Mesothelial cell of epicardium (in vitro differentiated cells): ENCODE data around the gene TEN1. TPM values are rescaled to one million over a fixed set of nuclear protein-coding genes. Genes with fewer than 3 reads are reported as not detected.
A peak's percentile ranks its signal among the peaks of the same experiment; 100 is the strongest.

Experiments used
- DNase-seq, 2 experiments: peaks; one replicate each; pipeline ENCODE4 v3.0.0; 2021; ENCODE audit warnings: low spot score in 2 of 2; ENCODE audit not compliant: unreplicated experiment in 2 of 2
- H3K27ac Mint-ChIP-seq: 2 replicates; pipeline ENCODE4 v1.8.0; 2021; ENCODE audit warnings: mixed read lengths
- H3K27me3 Mint-ChIP-seq: 2 replicates; pipeline ENCODE4 v1.8.0; 2021; ENCODE audit warnings: low read depth, mixed read lengths
- H3K36me3 Mint-ChIP-seq: 2 replicates; pipeline ENCODE4 v1.8.0; 2021; ENCODE audit warnings: mixed read lengths
- H3K4me1 Mint-ChIP-seq: 2 replicates; pipeline ENCODE4 v1.8.0; 2021; ENCODE audit warnings: mixed read lengths
- H3K4me3 Mint-ChIP-seq: 2 replicates; pipeline ENCODE4 v1.8.0; 2021; ENCODE audit warnings: mild to moderate bottlenecking, moderate library complexity, mixed read lengths
- H3K9me3 Mint-ChIP-seq: 2 replicates; pipeline ENCODE4 v1.8.0; 2021; ENCODE audit warnings: mixed read lengths
- CTCF ChIP-seq: fragments of 200-600 bp; sonication (generic); IDR thresholded peaks from one replicate; pipeline ENCODE4 v1.5.0; 2021; ENCODE audit warnings: antibody characterized with exemption; ENCODE audit not compliant: unreplicated experiment
- total RNA-seq: library from RNA; stranded (reverse); gene quantifications from 3 replicates; pipeline ENCODE4 v1.2.1, GENCODE V29; 2021

Gene TEN1
- total RNA-seq, 1 donor from 2014 or later, result 35.5 TPM

- H3K27ac Mint-ChIP-seq, result peak within 1 kb of the TSS; percentile 88
- H3K36me3 Mint-ChIP-seq, result peaks cover 6% of the 10 kb centered on the region
- peak within 1 kb of the TSS; percentile 91 for H3K4me3 Mint-ChIP-seq
- H3K4me1 Mint-ChIP-seq, result peaks cover 9% of the 10 kb centered on the region
- DNase-seq, result peak; percentile 85 to 90
- no peaks in the 10 kb centered on the region for H3K9me3 Mint-ChIP-seq
- no peak for TF ChIP-seq CTCF
- no peaks in the 10 kb centered on the region for H3K27me3 Mint-ChIP-seq
Measured at GRCh38 chr17:75940727-75941441, 38.2 kb upstream of the TEN1 start, which contains the start of gene FBF1. TSS of gene FBF1 (minus strand) at chr17:75941042. CDS start at chr17:75938149, 2,893 bp downstream.

GRCh38 chr17:75941442-75941819, 37.6 kb upstream of the TEN1 start:
- Mint-ChIP-seq H3K9me3 (no peaks in the 10 kb centered on the region), H3K27ac (peak overlapping the region; percentile 88), H3K36me3 (peaks cover 8% of the 10 kb centered on the region), H3K27me3 (no peaks in the 10 kb centered on the region), H3K4me1 (peaks cover 9% of the 10 kb centered on the region), H3K4me3 (peak overlapping the region; percentile 91)
- TF ChIP-seq CTCF, result no peak
- no peak for DNase-seq

GRCh38 chr17:75942473-75942872, 36.6 kb upstream of the TEN1 start:
- Mint-ChIP-seq H3K27me3 (no peaks in the 10 kb centered on the region), H3K36me3 (peaks cover 10% of the 10 kb centered on the region), H3K27ac (no peak overlapping the region), H3K4me1 (peaks cover 9% of the 10 kb centered on the region), H3K9me3 (no peaks in the 10 kb centered on the region), H3K4me3 (no peak overlapping the region)
- no peak for DNase-seq
- TF ChIP-seq CTCF, result no peak

- Mint-ChIP-seq H3K27me3 (no peaks in the 10 kb centered on the region), H3K4me3 (no peak overlapping the region), H3K4me1 (peaks cover 9% of the 10 kb centered on the region), H3K27ac (no peak overlapping the region), H3K36me3 (peaks cover 14% of the 10 kb centered on the region), H3K9me3 (no peaks in the 10 kb centered on the region)
- no peak for TF ChIP-seq CTCF
- no peak for DNase-seq
Measured at GRCh38 chr17:75943491-75943890, 35.5 kb upstream of the TEN1 start.

- no peak for TF ChIP-seq CTCF
- Mint-ChIP-seq H3K27ac (no peak overlapping the region), H3K36me3 (peaks cover 24% of the 10 kb centered on the region), H3K4me1 (peaks cover 9% of the 10 kb centered on the region), H3K4me3 (no peak overlapping the region), H3K27me3 (no peaks in the 10 kb centered on the region), H3K9me3 (no peaks in the 10 kb centered on the region)
- DNase-seq, result no peak
Measured at GRCh38 chr17:75945211-75945610, 33.8 kb upstream of the TEN1 start.
